ENCODE data around the gene PPFIA2.

The PPFIA2 gene

DNA sequence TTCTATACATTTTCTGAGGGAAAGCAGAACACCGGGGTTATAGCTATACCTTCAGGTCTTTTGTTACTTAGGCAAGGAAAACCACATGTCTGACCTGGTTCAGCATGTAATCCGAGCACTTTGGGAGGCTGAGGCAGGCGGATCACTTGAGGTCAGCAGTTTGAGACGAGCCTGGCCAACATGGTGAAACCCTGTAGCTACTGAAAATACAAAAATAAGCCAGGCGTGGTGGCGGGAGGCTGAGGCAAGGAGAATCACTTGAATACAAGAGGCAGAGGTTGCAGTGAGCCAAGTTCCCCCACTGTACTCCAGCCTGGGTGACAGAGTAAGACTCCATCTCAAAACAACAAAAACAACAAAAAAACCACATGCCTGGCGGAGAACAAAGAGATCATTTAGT, 503.7 kb downstream of the PPFIA2 start:
- DNase-seq: no peak

DNA sequence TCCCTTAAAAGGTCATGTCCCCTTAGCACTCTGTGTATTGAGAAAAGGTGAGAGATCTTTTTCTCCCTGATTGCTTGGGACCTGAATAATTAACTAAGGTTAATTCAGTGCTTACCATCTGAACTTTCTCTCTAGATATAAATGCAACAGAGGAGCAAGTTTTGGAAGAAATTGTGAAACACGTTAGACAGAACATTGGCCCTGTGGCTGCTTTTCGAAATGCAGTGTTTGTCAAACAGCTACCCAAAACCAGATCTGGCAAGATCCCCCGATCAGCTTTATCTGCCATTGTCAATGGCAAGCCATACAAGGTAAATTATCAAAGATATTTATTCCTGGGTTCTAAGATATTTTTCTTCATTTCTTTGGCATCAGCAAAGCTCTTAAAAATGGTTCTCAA, 505.8 kb downstream of the PPFIA2 start:
- DNase-seq: no peak

DNA sequence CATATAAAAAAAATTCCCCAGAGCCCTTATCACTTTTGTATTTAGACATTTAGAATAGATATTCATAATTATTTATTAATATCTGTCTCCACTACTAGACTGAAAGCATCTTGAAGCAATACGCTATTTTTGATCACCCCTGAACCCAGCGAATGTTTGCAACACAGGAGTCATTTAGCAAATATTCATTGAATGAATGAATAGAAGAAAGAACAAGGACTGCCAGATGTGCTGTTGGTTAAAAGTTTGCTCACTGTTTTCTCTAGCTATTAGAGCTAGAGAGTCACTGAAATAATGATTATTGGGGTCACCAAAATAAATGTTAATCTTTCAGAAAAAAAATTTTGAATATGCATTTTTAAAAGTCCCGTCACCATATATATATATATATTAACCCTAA, 506.9 kb downstream of the PPFIA2 start:
- no peak for DNase-seq

DNA sequence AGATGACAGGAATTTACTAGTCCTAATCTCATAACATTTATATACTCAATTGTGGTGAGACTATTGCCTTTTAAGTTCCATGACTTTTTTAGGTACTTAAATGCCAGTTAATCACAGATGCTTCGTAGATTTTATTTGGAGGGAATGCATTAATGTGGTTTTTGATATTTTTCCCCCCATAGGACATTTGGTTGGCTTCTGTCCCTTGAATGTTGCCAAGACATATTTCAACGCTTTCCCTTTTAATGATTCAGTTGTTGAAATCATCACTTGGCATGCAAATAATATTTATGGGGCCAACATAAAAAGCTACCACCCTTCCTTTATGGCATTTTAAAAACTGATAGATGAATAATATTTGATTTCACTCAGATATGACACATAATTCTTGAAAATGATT, 509.2 kb downstream of the PPFIA2 start:
- DNase-seq: no peak

DNA sequence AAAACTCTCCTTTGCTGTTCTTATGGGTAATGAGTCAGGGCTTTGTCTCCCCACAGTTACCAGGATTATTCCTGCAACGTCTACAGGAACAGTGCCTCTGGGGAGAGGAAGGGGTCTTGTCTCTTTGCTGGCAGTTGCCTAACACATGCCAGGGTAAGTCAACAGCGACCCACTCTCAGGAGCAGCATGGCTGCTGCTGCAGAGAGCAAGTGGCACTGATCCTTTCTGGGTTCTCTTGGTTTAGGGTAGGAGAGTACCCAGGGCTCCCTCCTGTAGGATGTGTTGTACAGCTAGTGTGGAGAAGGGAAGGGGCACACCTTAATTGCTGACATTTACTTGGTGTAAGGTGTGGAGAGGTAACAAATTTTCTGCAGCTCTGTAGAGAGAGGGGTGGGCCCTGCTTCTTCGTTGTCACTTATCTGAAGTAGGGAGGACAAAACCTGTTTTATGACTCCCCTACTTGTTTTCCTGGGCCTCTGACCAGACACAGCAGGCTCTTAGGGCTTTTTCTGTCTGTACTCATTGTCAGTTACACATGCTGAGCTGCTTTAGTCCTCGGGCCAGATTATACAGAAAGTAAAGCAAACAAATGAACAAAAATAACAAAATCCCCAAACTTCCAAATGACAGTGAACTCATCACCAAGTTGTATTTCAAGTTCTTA, 513.1 kb downstream of the PPFIA2 start:
- DNase-seq: no peak

DNA sequence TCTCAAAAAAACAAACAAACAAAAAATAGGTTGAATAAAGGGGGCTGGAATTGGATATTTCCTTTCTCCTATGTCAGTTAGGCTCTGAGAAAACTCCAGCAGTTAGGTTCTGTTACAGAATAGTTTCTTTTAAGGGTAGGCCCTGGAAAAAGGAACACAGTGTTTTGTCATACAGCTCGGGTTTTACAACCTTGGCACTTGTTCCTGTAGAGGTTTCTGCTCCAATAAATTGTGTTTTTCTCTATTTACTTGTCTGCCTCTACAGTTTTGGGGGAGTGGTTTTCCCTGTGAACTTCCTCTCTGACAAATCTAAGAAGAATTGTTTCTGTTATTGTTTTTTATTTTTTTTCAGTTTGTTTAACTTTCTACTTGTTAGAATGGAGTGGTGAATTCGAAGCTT, 513.7 kb downstream of the PPFIA2 start:
- DNase-seq: no peak

DNA sequence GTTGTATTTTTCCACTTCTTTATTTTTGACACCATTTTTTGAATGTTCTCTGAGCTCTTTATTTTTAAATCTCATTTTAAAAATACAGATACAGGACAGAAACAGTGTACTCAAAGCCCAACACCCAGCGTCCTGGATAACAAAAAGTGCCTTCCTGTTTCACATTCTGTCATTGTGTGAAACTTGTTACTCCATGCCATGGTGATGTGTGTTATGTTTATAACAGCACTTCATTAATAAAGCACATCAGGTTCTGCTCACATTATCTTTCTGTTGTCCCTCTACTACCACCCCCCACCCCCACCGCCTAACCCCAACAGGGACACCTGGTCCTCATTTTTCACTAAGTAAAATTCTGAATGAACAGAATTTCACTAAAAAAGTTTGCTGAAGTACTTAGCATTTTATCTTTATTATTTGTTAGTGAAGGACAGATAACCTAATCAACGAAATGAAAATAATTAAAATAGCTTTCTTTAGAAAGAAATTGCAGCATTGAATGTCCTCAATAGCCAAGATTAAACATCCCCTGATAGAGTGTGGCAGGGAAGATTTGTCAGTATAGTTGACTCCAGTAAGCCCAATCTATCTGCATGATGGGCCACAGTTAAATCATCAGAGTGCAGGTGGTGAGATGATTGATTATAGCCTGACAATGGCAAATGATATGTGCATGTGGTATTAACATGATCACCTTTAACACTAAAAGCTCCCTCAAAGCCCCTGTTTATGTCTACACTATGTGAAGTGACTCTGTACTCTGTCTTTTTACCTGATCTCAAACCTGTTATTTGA, 527.4 kb downstream of the PPFIA2 start:
- no peak for DNase-seq

DNA sequence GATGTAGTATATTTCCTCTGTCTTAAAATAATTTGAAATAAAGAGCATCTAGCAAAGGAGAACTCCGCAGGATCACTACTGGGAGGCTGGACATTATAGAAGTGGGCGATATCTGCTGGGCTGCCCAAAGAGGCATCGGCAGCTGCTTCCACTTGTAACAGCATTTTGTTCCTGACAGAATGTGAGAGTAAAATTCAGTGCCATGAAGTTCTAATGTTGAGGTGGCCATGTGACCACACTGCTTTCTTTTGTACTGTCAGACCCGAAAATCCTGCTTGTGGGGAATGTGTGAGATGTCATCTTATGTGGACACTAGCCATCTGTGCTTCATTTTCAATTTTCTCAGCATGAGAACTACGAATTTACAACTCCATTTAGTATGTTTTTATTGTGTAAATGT, 529.4 kb downstream of the PPFIA2 start:
- no peak for DNase-seq

DNA sequence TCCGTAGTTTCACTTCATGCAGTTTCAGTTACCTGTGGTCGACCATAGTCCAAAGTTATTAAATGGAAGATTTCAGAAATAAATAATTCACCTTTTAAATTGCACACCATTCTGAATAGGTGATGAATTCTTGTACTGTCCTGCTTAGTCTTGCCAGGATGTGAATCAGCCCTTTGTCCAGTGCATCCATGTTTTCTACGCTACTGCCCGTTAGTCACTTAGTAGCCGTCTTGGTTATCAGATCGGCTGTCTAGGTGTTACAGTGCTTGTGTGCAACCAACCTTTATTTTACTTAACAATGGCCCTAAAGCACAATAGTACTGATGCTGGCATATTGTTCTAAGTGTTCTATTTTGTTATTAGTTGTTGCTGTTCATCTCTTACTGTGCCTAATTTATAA, 534.5 kb downstream of the PPFIA2 start:
- no peak for DNase-seq

DNA sequence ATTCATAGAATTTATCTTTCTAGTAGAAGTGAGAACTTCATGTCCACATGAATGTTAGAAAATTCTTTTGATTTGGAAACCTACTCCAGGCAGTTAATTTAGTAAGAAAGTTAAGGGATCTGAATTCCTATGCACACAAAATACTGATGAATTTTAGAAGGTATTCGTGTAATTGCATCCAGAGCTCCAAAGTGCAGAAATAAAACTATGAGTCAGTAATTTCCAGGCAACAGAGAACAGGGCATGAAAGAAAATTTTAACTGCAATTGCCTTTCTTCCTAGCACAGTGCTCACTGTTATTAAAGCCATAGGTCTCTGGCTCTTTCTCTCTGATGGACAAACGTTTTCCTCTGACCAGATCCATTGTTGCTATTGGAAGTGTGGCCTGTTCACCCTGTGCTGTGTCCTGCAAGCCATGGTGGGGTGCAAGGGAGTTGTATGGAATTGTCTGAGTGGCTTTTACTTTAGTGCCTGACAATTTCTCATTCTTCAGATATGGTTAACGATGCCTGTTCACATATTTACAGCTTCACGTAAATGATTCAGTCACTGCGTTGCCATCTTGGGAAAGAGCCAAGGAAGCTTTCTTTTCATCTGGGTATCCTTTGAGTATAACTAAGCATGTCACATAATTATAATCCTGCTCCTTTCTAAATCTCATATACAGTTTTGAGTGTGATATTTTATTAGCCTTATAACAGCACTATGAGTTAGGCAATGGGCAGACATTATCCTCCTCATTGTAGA, 536.1 kb downstream of the PPFIA2 start:
- no peak for DNase-seq

DNA sequence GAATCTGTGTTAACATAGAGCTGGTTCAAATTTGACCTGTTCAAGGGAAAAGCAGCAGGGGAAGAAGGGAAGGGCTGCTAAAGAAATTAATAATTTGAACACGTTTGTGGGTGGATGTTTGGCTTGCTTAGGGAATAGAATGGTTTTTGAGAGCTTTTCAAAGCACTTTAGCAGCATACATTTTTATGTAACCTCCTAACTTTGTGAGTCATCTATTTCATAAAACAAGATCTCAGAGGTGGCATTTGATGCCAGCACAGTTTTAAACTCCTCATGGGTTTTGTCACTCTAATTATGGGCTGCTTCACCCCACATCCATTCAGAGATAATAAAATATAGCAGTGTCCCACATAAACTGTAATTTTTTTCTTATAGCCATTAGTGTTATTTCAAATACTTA, 537.5 kb downstream of the PPFIA2 start:
- no peak for DNase-seq

DNA sequence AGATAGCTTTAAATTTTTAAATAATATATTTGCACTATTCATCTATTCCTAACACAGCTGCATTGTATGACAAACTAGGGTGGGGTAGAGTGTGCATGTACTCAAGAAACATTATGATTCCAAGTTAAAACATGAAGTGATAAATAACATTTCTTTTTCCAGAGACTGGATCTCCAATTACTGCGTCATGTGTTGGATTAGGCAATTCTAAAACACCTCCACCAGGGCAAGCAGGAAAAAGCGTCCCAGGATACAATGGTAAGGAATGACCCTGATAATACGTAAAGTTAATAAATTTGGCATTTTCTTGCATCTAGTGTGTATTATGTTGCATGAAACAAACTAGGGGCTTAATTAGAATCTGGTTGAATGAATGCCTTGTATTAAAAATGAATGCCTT, 542.4 kb downstream of the PPFIA2 start:
- DNase-seq: no peak

DNA sequence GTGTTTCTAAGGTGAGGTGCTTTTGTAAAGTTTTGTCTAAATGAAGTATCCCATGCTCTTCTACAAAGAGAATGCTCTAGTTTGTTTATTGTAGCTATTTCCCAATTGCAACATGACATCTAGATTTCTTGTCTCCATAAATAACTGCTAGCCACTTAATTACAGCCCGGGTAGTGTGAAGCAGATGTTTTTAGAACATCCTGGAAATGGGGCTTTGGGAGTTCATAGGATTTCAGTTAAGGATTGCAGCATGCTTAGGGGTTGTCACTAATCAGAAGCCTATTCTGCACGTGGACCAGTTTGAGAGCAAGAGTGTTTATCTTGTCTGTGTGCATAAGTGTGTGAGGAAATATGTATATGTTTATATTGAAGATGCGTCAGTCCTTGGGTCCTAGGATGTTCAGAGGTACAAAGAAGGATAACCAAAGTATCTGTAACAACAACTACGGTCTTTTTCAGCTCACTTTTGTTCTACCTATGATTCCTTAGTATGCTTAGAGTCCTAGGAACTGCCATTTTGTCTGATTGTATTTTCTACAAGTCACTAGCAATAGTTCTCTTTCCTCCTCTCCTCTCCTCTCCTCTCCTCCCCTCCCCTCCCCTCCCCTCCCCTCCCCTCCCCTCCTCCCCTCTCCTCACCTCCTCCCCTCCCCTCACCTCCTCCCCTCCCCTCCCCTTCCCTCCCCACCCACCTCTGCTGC, 546.0 kb downstream of the PPFIA2 start:
- no peak for DNase-seq

DNA sequence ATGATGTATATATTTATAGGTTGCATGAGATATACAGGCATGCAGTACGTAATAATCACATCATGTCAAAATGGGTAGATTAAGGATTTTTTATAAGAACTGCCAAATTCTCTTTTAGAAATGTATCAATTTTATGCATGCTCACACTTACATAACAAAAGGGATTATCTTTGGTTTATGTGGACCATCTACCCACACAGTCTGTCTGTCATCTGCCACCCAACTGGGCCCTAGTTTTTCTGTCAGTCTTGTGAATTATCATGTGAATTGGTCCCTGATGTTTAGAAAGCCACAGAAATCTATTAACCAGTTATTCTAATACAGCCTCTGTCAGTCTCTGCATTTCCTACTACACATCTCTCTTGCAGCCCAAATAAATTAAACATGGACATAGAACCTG, 547.8 kb downstream of the PPFIA2 start:
- DNase-seq: no peak

DNA sequence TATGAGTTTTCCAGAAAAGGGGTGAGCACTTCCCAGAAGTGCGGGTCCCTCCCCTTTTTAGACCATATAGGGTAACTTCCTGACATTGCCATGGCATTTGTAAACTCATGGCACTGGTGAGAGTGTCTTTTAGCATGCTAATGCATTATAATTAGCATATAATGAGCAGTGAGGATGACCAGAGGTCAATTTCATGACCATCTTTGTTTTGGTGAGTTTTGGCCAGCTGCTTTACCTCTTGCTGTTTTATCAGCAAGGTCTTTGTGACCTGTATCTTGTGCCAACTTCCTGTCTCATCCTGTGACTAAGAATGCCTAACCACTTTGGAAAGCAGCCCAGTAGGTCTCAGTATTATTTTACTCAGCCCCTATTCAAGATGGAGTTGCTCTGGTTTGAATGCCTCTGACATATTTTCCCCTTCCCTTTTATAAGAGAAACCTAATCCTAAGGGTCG, 549.4 kb downstream of the PPFIA2 start:
- DNase-seq: peak; percentile 48

DNA sequence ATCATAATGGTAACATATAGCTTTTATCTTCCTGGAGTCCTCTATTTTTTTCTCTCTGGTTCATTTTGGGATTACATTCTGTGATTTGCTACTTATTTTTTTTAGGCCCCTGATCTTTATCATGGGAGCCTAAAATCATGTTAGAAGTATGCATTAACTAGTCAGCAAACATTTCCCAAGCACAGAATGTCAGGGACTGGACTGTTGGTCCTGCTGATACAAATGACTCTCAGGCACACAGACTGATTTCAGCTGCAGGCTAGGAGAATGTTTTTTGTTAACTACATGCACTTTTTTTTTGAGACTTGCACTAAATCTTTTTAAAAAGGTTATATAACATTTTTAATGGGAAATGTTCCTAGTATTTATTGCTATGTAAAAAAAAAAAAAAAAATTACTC, 550.1 kb downstream of the PPFIA2 start:
- DNase-seq: no peak

DNA sequence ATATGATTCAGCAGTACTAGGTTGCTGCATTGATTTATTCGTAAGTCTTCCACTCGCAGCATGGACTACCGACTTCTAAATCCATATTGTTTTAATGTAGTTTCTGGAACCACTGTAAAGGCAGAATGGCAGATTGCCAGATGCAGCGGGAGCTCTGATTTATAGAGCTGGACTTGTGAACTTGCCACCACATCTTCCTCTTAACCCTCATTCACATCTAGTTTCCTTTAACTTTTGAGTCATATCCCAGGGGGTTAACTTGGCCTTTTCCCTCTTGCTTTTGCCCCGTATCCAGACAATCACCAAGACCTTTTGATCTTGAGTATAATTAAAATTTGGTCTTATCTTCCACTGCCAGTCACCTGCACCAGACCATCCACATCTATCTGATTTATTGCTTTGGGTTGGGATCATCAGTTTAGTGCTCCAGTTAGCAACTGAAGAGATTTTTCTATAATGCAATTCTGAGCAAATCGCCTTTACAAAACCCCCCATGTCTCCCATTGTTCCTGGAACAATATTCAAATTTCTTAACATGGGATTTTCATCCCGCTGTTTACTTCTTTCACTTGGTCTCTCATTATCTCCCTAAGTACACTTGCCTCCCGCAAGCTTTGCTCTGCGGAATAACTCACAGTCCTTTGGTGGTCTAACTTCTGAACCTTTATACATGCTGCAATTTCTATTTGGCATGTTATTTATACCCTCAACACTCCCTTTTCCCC, 550.8 kb downstream of the PPFIA2 start:
- DNase-seq: no peak

All from NCI-H2029 (cell line).